Measurements from ENCODE around the gene HIBCH.

HIBCH gene

DNA sequence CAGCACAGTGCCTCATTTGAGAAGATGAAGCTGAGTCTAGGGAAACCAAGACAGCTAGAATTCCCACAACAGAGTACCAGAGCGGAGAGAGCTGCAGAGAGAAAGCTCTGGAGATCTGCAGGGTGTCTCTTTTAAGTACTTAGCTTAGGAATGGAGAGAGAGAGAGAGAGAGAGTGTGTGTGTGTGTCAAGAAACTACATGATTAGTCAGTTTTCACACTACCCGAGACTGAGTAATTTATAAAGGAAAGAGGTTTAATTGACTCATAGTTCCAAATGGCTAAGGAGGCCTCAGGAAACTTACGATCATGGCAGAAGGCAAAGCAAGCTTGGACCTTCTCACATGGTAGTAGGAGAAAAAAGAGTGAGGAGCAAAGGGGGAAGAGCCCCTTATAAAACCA, 64.0 kb downstream of the HIBCH start:
- Histone ChIP-seq H3K36me3 (ENCODE audit: control insufficient read depth in 1 of 2, insufficient read depth in 2 of 2, low read depth in 1 of 2, low read length in 2 of 2) (peaks cover 6 to 69% of the 10 kb centered on the region in 2 experiments), H3K4me3 (ENCODE audit: insufficient read depth in 1 of 2, low read depth in 1 of 2, low read length in 2 of 2) (no peak overlapping the region), H2BK120ac (ENCODE audit: low read depth, low read length) (no peak overlapping the region)

DNA sequence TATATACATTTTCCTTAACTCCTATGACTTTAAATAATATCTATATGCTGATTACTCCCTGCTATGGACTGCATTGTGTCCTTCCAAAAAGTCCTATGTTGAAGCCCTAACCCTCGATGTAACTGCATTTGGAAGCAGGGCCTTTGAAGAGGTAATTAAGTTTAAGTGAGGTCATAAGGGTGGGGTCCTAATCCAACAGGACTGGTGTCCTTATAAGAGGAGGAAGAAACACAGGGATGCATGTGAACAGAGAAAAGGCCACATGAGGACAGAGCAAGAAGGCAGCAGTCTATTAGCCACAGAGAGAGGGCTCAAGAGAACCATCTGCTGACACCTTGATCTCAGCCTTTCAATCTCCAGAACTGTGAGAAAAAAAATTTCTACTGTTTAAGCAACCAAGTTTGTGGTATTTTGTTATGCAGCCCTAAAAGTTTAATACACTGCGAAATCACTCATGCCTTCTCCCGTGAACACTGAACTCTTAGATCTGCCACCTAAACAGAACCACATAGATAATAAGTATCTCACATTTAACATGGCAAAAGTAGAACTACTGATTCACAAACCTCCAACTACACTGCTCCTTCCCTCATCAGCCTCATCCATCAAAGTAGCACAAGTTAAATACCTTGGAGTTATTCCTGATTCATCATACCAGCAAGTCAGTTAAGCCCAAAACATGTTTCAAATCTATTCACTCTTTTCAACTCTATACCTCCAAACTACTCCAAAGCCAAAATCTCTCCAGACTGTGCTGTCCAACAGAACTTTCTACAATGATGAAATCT, 65.4 kb downstream of the HIBCH start:
- H3K9ac ChIP-seq (ENCODE audit: low read length) = no peak overlapping the region
- no peak overlapping the region for H2AFZ ChIP-seq (ENCODE audit: low read depth, low read length)
- no peak overlapping the region for H2BK15ac ChIP-seq (ENCODE audit: low read depth, poor library complexity, severe bottlenecking)
- H2BK120ac ChIP-seq (ENCODE audit: low read depth, low read length) = no peak overlapping the region
- DNase-seq = no peak
- no peaks in the 10 kb centered on the region for H3K4me1 ChIP-seq (ENCODE audit: control insufficient read depth, insufficient read depth, low read depth, low read length)
- no peak overlapping the region for H2BK12ac ChIP-seq (ENCODE audit: low read length in 2 of 2)
- 95% methylated on average over 3 of the region's 3 CpGs for WGBS
- H3K79me1 ChIP-seq (replicated peaks; ENCODE audit: low read length, poor library complexity, severe bottlenecking) = peaks cover 7% of the 10 kb centered on the region
- peaks cover 8% of the 10 kb centered on the region for H3K9me3 ChIP-seq (ENCODE audit: control insufficient read depth, low read length)
- H4K91ac ChIP-seq (ENCODE audit: low read length) = no peak overlapping the region
- H3K14ac ChIP-seq (ENCODE audit: low read length in 2 of 2) = no peak overlapping the region
- H2AK5ac ChIP-seq (ENCODE audit: low read length, severe bottlenecking) = no peak overlapping the region
- no peak overlapping the region for H3K23ac ChIP-seq (ENCODE audit: low read length in 2 of 2)
- H3K4me2 ChIP-seq (ENCODE audit: low read length, poor library complexity, severe bottlenecking) = no peak overlapping the region
- peaks cover 6 to 67% of the 10 kb centered on the region in 2 experiments for H3K36me3 ChIP-seq (ENCODE audit: control insufficient read depth in 1 of 2, insufficient read depth in 2 of 2, low read depth in 1 of 2, low read length in 2 of 2)
- H3K18ac ChIP-seq (ENCODE audit: low read depth in 1 of 2, low read length in 2 of 2) = no peak overlapping the region
- H3K27ac ChIP-seq (ENCODE audit: low read length, poor library complexity, severe bottlenecking) = no peak overlapping the region
- no peak overlapping the region for H4K8ac ChIP-seq (ENCODE audit: low read length)
- no peak overlapping the region for H2BK5ac ChIP-seq (ENCODE audit: low read depth, low read length, poor library complexity, severe bottlenecking)
- H3K4ac ChIP-seq (ENCODE audit: low read depth in 1 of 2, low read length in 2 of 2) = no peak overlapping the region
- no peaks in the 10 kb centered on the region for H3K27me3 ChIP-seq (ENCODE audit: control insufficient read depth in 1 of 2, insufficient read depth in 1 of 2, low read length in 2 of 2)
- H3K4me3 ChIP-seq (ENCODE audit: insufficient read depth in 1 of 2, low read depth in 1 of 2, low read length in 2 of 2) = no peak overlapping the region

More for the DNA sequence above, 64.0 kb downstream of the HIBCH start:
- WGBS = 82% methylated on average over 3 of the region's 3 CpGs
- no peak for DNase-seq
- Histone ChIP-seq H3K9me3 (ENCODE audit: control insufficient read depth, low read length) (peaks cover 8% of the 10 kb centered on the region), H3K23ac (ENCODE audit: low read length in 2 of 2) (no peak overlapping the region), H4K8ac (ENCODE audit: low read length) (no peak overlapping the region), H3K4me1 (ENCODE audit: control insufficient read depth, insufficient read depth, low read depth, low read length) (no peaks in the 10 kb centered on the region), H3K27me3 (ENCODE audit: control insufficient read depth in 1 of 2, insufficient read depth in 1 of 2, low read length in 2 of 2) (no peaks in the 10 kb centered on the region), H2BK12ac (ENCODE audit: low read length in 2 of 2) (no peak overlapping the region), H3K14ac (ENCODE audit: low read length in 2 of 2) (no peak overlapping the region), H3K9ac (ENCODE audit: low read length) (no peak overlapping the region), H3K79me1 (replicated peaks; ENCODE audit: low read length, poor library complexity, severe bottlenecking) (peaks cover 7% of the 10 kb centered on the region), H2BK15ac (ENCODE audit: low read depth, poor library complexity, severe bottlenecking) (no peak overlapping the region), H2AFZ (ENCODE audit: low read depth, low read length) (no peak overlapping the region), H3K4ac (ENCODE audit: low read depth in 1 of 2, low read length in 2 of 2) (no peak overlapping the region), H3K4me2 (ENCODE audit: low read length, poor library complexity, severe bottlenecking) (no peak overlapping the region), H2AK5ac (ENCODE audit: low read length, severe bottlenecking) (no peak overlapping the region), H3K18ac (ENCODE audit: low read depth in 1 of 2, low read length in 2 of 2) (no peak overlapping the region), H2BK5ac (ENCODE audit: low read depth, low read length, poor library complexity, severe bottlenecking) (no peak overlapping the region), H3K27ac (ENCODE audit: low read length, poor library complexity, severe bottlenecking) (no peak overlapping the region), H4K91ac (ENCODE audit: low read length) (no peak overlapping the region)

DNA sequence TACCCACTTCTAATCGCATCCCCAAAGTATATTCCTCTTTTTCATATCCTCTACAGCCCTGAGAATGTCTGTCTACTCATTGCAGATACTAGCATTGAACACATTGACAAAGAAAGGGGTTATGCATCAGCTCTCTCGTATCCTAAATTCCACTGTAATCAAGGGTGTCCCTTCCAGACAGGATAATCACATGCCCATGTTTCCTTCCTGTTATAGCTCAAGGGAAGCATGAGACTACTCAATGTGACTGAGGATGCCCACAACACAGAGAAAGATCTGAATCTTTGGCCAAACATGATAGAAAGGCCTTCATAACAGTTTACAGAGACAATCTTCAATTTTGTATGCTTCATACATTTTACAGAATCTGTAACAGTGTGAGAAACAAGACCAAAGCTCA, 69.2 kb downstream of the HIBCH start:
- H3K27ac ChIP-seq (ENCODE audit: low read length, poor library complexity, severe bottlenecking) = no peak overlapping the region
- H2BK5ac ChIP-seq (ENCODE audit: low read depth, low read length, poor library complexity, severe bottlenecking) = no peak overlapping the region
- H2AK5ac ChIP-seq (ENCODE audit: low read length, severe bottlenecking) = no peak overlapping the region
- no peaks in the 10 kb centered on the region for H3K9me3 ChIP-seq (ENCODE audit: control insufficient read depth, low read length)
- no peak overlapping the region for H2BK12ac ChIP-seq (ENCODE audit: low read length in 2 of 2)
- no peak overlapping the region for H3K14ac ChIP-seq (ENCODE audit: low read length in 2 of 2)
- peaks cover 0 to 58% of the 10 kb centered on the region in 2 experiments for H3K36me3 ChIP-seq (ENCODE audit: control insufficient read depth in 1 of 2, insufficient read depth in 2 of 2, low read depth in 1 of 2, low read length in 2 of 2)
- H4K8ac ChIP-seq (ENCODE audit: low read length) = no peak overlapping the region
- no peak overlapping the region for H3K23ac ChIP-seq (ENCODE audit: low read length in 2 of 2)
- H4K91ac ChIP-seq (ENCODE audit: low read length) = no peak overlapping the region
- WGBS = 99% methylated on average over 2 of the region's 2 CpGs
- H3K4ac ChIP-seq (ENCODE audit: low read depth in 1 of 2, low read length in 2 of 2) = no peak overlapping the region
- H2BK120ac ChIP-seq (ENCODE audit: low read depth, low read length) = no peak overlapping the region
- H3K9ac ChIP-seq (ENCODE audit: low read length) = no peak overlapping the region
- H3K18ac ChIP-seq (ENCODE audit: low read depth in 1 of 2, low read length in 2 of 2) = no peak overlapping the region
- H3K4me1 ChIP-seq (ENCODE audit: control insufficient read depth, insufficient read depth, low read depth, low read length) = no peaks in the 10 kb centered on the region
- no peak overlapping the region for H3K4me3 ChIP-seq (ENCODE audit: insufficient read depth in 1 of 2, low read depth in 1 of 2, low read length in 2 of 2)
- peaks cover 4% of the 10 kb centered on the region for H3K79me1 ChIP-seq (replicated peaks; ENCODE audit: low read length, poor library complexity, severe bottlenecking)
- DNase-seq = no peak
- no peak overlapping the region for H2AFZ ChIP-seq (ENCODE audit: low read depth, low read length)
- H3K4me2 ChIP-seq (ENCODE audit: low read length, poor library complexity, severe bottlenecking) = no peak overlapping the region
- no peak overlapping the region for H2BK15ac ChIP-seq (ENCODE audit: low read depth, poor library complexity, severe bottlenecking)
- no peaks in the 10 kb centered on the region for H3K27me3 ChIP-seq (ENCODE audit: control insufficient read depth in 1 of 2, insufficient read depth in 1 of 2, low read length in 2 of 2)

GRCh38 chr2:190235551-190236075, 84.0 kb downstream of the HIBCH start:
- Histone ChIP-seq H3K27me3 (ENCODE audit: control insufficient read depth in 1 of 2, insufficient read depth in 1 of 2, low read length in 2 of 2) (no peaks in the 10 kb centered on the region), H2BK15ac (ENCODE audit: low read depth, poor library complexity, severe bottlenecking) (no peak overlapping the region), H3K4ac (ENCODE audit: low read depth in 1 of 2, low read length in 2 of 2) (no peak overlapping the region), H2AK5ac (ENCODE audit: low read length, severe bottlenecking) (no peak overlapping the region), H3K9me3 (ENCODE audit: control insufficient read depth, low read length) (peaks cover 5% of the 10 kb centered on the region), H3K79me1 (replicated peaks; ENCODE audit: low read length, poor library complexity, severe bottlenecking) (no peaks in the 10 kb centered on the region), H4K8ac (ENCODE audit: low read length) (no peak overlapping the region), H3K4me2 (ENCODE audit: low read length, poor library complexity, severe bottlenecking) (no peak overlapping the region), H3K4me1 (ENCODE audit: control insufficient read depth, insufficient read depth, low read depth, low read length) (no peaks in the 10 kb centered on the region), H3K14ac (ENCODE audit: low read length in 2 of 2) (no peak overlapping the region), H3K36me3 (ENCODE audit: control insufficient read depth in 1 of 2, insufficient read depth in 2 of 2, low read depth in 1 of 2, low read length in 2 of 2) (peaks cover 0 to 16% of the 10 kb centered on the region in 2 experiments), H2AFZ (ENCODE audit: low read depth, low read length) (no peak overlapping the region), H3K4me3 (ENCODE audit: insufficient read depth in 1 of 2, low read depth in 1 of 2, low read length in 2 of 2) (no peak overlapping the region), H3K9ac (ENCODE audit: low read length) (no peak overlapping the region), H2BK12ac (ENCODE audit: low read length in 2 of 2) (no peak overlapping the region), H3K18ac (ENCODE audit: low read depth in 1 of 2, low read length in 2 of 2) (no peak overlapping the region), H3K23ac (ENCODE audit: low read length in 2 of 2) (no peak overlapping the region), H2BK120ac (ENCODE audit: low read depth, low read length) (no peak overlapping the region), H4K91ac (ENCODE audit: low read length) (no peak overlapping the region), H2BK5ac (ENCODE audit: low read depth, low read length, poor library complexity, severe bottlenecking) (no peak overlapping the region), H3K27ac (ENCODE audit: low read length, poor library complexity, severe bottlenecking) (no peak overlapping the region)
- no peak for DNase-seq
- WGBS = 83% methylated on average over 2 of the region's 2 CpGs

Measured in mesenchymal stem cell (in vitro differentiated cells and primary cell).